ENCODE data around the gene SH3RF3. TPM values are rescaled to one million over a fixed set of nuclear protein-coding genes. Genes with fewer than 3 reads are reported as not detected.

SH3RF3 gene
- total RNA-seq, 2 donors from 2014 or later, result 1.3 to 5.6 TPM

DNA sequence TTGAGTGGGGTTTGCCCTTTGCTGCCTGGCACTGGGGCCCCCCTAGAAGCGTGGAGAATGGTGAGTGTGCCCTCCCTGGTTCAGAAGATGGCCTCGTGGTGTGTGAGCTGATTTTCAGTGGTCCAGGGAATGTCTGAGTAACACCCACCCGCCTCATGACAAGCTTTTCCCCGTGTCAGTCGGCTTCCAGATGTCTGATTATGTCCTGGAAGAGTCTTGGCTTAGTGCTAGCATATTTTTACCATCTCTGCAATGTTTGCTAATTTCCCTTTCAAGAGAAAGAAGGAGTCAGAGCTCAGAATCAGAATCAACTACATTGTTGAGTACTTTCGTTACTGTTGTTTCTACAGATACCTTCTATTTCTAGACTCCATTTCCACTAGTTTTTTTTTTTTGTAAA, 270.1 kb downstream of the SH3RF3 start:
- Histone ChIP-seq H3K27me3 (no peaks in the 10 kb centered on the region), H3K9me3 (no peaks in the 10 kb centered on the region), H3K4me1 (no peaks in the 10 kb centered on the region), H3K36me3 (replicated peaks in 1 of 2; ENCODE audit: insufficient read depth in 1 of 2, low read depth in 2 of 2) (no peaks in the 10 kb centered on the region), H3K27ac (no peak overlapping the region), H3K4me3 (no peak overlapping the region)
- DNase-seq, result no peak
- TF ChIP-seq, protein P1, sequence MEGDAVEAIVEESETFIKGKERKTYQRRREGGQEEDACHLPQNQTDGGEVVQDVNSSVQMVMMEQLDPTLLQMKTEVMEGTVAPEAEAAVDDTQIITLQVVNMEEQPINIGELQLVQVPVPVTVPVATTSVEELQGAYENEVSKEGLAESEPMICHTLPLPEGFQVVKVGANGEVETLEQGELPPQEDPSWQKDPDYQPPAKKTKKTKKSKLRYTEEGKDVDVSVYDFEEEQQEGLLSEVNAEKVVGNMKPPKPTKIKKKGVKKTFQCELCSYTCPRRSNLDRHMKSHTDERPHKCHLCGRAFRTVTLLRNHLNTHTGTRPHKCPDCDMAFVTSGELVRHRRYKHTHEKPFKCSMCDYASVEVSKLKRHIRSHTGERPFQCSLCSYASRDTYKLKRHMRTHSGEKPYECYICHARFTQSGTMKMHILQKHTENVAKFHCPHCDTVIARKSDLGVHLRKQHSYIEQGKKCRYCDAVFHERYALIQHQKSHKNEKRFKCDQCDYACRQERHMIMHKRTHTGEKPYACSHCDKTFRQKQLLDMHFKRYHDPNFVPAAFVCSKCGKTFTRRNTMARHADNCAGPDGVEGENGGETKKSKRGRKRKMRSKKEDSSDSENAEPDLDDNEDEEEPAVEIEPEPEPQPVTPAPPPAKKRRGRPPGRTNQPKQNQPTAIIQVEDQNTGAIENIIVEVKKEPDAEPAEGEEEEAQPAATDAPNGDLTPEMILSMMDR (IDR thresholded peaks at IDR 0.05), result no peak
- TF ChIP-seq POLR2A (IDR thresholded peaks at IDR 0.05), result no peak
- intact Hi-C loops (cut with DNase I), result no loop called here
- WGBS, 2 donors, result 61 to 63% methylated on average over 6 of the region's 6 CpGs
- no peak for ATAC-seq

DNA sequence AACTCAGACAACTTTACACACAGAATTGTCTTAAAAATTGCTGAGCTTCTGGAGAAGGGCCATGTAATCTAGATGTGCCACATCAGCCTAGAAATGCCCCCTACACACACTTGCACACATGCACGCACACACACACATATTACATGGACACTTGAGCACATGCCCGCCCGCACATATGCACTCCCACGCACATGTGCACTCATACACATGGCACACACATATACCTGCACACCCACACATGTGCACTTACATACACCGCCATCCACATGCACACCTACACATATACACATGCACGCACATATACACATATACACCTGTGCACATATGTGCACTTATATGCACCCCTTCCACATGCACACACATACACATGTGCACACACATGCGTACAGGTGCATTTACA, 271.1 kb downstream of the SH3RF3 start:
- no peak for ATAC-seq
- no peaks in the 10 kb centered on the region for H3K9me3 ChIP-seq
- H3K4me1 ChIP-seq, result no peaks in the 10 kb centered on the region
- no peak overlapping the region for H3K4me3 ChIP-seq
- TF ChIP-seq, protein P1 (IDR thresholded peaks at IDR 0.05), result no peak
- TF ChIP-seq POLR2A (IDR thresholded peaks at IDR 0.05), result no peak
- no peak for DNase-seq
- intact Hi-C loops (cut with DNase I), result no loop called here
- H3K27me3 ChIP-seq, result no peaks in the 10 kb centered on the region
- no peaks in the 10 kb centered on the region for H3K36me3 ChIP-seq (replicated peaks in 1 of 2; ENCODE audit: insufficient read depth in 1 of 2, low read depth in 2 of 2)
- 70 to 86% methylated on average over 7 of the region's 7 CpGs for WGBS, 2 donors
- no peak overlapping the region for H3K27ac ChIP-seq

DNA sequence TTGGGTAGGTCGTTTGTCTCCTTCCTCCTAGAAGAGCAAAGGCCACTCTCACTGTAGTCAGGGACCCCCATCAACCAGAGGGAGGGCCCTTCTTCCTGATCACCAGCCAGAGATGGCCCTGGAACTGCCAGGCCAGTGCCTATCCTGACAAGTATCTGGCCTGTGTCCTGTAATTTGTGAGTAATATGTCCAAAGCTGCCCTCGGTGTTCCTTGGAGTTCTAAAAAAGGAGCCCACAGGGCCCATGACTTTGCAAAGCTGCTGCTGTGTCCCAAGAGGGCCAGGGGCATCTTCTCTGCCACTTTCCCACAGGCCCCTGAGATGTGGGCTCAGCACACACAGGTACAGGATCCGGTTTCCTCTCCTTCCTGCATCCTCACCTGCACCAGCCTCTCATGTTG, 272.4 kb downstream of the SH3RF3 start:
- ATAC-seq, result no peak

DNA sequence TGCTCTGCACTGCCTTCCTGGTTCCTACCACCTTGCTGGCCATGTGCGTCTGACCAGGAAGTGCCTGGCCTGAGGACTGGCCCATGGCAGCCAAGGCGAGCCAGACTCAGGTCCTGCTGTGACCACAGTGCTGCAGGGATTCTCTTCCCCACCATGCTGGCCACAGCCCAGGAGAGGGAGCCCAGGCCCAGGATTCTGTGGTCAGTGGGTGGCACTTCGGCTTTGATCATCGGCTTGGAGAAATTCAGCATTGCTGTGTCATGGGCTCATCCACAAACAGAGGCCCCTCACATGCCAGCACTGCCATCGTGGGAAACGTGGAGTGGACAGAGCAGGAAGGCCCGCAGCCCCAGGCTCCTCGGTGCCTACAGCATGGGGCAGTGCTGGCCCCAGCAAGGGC, 273.2 kb downstream of the SH3RF3 start:
- Histone ChIP-seq H3K4me1 (no peaks in the 10 kb centered on the region), H3K9me3 (no peaks in the 10 kb centered on the region), H3K4me3 (no peak overlapping the region), H3K27ac (no peak overlapping the region), H3K36me3 (replicated peaks in 1 of 2; ENCODE audit: insufficient read depth in 1 of 2, low read depth in 2 of 2) (no peaks in the 10 kb centered on the region), H3K27me3 (no peaks in the 10 kb centered on the region)
- DNase-seq, result no peak
- intact Hi-C loops (cut with DNase I), result no loop called here
- 63 to 71% methylated on average over 8 of the region's 8 CpGs for WGBS, 2 donors
- TF ChIP-seq POLR2A (IDR thresholded peaks at IDR 0.05), result no peak
- TF ChIP-seq, protein P1 (IDR thresholded peaks at IDR 0.05), result no peak
- ATAC-seq, result no peak

More for the DNA sequence above, 272.4 kb downstream of the SH3RF3 start:
- no peak overlapping the region for H3K27ac ChIP-seq
- no peaks in the 10 kb centered on the region for H3K4me1 ChIP-seq
- no peaks in the 10 kb centered on the region for H3K27me3 ChIP-seq
- H3K9me3 ChIP-seq, result no peaks in the 10 kb centered on the region
- DNase-seq, result no peak
- H3K36me3 ChIP-seq (replicated peaks in 1 of 2; ENCODE audit: insufficient read depth in 1 of 2, low read depth in 2 of 2), result no peaks in the 10 kb centered on the region
- no peak overlapping the region for H3K4me3 ChIP-seq
- intact Hi-C loops (cut with DNase I), result no loop called here
- 38 to 39% methylated on average over 3 of the region's 3 CpGs for WGBS, 2 donors
- no peak for TF ChIP-seq POLR2A (IDR thresholded peaks at IDR 0.05)
- TF ChIP-seq, protein P1 (IDR thresholded peaks at IDR 0.05), result no peak

DNA sequence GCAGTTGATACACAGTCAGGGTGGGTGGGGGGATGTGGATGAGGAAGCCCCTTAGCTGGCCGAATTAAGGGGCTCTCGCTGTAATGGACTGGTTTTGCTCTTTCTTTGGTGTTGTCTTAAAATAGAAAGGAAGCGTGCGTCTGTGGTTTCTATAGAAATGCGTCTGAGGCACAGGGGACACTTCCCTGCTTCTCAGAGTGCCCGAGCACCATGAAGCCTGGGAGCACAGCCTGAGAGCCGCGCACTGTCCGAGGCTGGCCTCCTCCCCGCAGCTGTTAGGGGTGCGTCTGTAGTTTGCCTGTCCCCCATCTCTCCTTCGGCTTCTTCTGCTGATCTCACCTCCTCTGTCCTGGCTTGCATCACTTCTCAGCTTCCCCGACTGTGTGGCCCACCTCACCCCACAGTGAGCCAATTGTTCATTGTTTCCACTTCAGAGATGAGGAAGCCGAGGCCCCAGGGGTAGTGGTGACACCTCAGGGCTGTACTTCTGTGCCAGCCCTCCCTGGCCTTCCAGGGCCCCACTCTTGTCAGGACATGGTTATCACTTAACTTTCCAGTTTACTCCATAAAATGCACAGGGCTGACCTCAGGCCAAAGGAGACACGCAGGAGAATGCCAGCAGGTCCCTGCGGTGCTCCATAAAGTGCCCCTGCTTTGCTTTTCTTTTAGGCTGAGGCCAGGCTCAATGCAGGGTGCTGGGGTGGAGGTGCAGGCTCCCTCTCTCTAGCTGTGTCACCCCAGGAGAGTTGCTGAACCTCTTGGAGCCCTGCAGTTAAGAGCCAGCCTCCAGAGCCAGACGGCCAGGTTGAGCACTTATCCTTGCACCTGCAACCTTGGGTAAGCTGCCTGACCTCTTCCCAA, 274.2 kb downstream of the SH3RF3 start:
- no peak overlapping the region for H3K4me3 ChIP-seq
- intact Hi-C loops (cut with DNase I), result no loop called here
- H3K4me1 ChIP-seq, result no peaks in the 10 kb centered on the region
- no peaks in the 10 kb centered on the region for H3K27me3 ChIP-seq
- DNase-seq (no peak), ATAC-seq (no peak)
- no peak overlapping the region for H3K27ac ChIP-seq
- TF ChIP-seq POLR2A (IDR thresholded peaks at IDR 0.05), result no peak
- TF ChIP-seq, protein P1 (IDR thresholded peaks at IDR 0.05), result no peak
- no peaks in the 10 kb centered on the region for H3K36me3 ChIP-seq (replicated peaks in 1 of 2; ENCODE audit: insufficient read depth in 1 of 2, low read depth in 2 of 2)
- no peaks in the 10 kb centered on the region for H3K9me3 ChIP-seq
- WGBS, 2 donors, result 60 to 77% methylated on average over 15 to 17 of the region's 17 CpGs
